Ecto neural progenitor cell (in vitro differentiated cells): ENCODE data around the gene MAP10.
"Not testable (repeated sequence)": the region's sequence is repeated elsewhere in the genome, so short reads cannot be mapped to it uniquely, and the experiment has no call there.

Experiments
- DNase-seq: peaks from one replicate; pipeline ENCODE4 v3.0.0-alpha.2; 2018; ENCODE audit warnings: low spot score

Gene MAP10, protein sequence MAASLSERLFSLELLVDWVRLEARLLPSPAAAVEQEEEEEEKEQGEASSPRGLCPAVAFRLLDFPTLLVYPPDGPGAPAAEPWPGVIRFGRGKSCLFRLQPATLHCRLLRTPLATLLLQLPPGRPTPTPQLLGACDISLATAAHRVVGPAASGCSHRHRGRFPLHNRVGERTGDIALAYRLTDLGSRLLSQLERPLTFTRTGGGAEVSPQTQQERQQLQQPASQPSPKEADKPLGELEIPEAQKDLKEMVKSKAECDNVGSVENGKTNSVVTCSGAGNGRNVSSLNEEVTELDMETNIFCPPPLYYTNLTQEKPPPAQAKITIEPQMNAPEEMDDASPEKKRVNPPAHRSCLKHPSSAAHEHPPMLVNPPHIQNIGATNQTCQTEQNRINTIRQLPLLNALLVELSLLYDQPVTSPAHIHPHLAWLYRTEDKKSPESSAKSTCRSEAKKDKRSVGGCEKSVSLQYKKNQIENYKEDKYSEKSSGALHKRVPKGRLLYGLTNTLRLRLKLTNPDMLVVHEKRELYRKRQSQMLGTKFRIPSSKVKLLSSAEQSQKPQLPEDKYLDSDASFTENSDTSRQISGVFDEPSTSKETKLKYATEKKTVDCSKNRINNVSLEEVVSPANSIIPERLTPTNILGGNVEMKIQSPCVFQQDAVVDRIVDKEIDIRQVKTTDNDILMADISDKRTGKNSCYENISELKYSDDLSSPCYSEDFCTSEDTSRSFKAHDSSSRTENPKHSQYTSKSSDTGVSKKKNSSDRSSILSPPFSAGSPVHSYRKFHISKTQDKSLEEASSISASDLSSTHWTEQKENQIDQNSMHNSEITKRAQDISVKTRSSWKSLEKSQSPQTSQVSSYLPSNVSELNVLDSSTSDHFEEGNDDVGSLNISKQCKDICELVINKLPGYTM

DNA sequence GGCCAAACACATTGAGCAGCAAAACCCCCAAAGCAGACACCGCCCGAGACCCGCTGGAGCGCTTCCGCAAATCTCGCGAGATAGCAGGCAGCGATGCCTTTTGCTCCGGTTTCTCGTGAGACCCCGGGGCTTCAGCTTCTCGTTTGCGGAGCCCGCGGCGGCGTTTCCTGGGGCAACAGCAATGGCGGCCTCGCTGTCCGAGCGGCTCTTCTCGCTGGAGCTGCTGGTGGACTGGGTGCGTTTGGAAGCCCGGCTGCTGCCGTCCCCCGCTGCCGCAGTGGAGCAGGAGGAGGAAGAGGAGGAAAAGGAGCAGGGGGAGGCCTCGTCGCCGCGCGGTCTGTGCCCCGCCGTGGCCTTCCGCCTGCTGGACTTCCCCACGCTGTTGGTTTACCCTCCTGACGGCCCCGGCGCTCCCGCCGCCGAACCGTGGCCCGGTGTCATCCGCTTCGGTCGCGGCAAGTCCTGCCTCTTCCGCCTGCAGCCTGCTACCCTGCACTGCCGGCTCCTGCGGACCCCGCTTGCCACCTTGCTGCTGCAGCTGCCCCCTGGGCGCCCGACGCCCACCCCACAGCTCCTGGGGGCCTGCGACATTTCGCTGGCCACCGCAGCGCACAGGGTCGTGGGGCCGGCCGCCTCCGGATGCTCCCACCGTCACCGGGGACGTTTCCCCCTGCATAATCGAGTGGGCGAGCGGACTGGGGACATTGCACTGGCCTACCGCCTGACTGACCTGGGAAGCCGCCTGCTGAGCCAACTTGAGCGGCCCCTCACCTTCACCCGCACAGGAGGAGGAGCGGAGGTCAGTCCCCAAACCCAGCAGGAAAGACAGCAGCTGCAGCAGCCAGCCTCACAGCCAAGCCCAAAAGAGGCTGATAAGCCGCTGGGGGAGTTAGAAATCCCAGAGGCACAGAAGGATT, at the start of gene MAP10:
Gene MAP10 (plus strand): TSS at position 148 of the 917 bp plus-strand sequence. CDS start 34 bp downstream, at position 182.
- DNase-seq = peak; percentile 86

DNA sequence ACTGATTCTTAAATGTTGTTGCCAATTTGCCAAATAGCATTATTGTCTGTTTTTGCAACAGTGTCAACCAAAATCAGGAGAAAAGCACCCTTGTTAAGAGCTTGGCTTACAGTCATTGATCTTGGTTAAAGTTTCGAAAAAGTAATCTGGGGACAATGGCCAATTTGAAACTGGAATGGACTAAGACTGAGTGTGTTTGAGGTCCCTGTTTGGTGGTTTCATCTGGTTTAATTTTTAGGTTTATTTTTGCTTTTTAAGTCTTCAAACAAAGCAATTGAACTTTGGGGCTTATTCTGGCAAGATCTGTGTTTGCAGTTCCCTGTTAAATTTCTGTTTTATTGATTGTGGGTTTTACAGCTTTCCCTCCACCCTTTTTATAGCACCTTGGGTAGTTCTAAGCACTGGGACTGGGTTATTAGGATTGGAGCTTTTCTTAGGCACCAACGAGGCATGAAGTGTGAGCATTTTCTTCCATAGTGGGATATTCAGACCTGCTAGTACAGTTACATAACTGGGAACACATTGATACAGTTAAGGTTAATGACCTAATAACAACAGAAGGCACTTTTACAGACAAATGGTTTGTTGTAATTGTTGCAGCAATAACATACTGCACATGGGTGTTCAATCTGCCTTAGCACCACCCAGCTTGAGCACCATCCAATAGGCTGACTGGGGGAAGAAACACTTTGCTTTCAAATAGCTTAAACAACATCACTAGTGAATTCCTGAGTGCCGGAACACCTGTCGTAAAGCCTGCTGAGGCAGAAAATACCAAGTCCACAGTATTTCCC, 40.6 kb upstream of the MAP10 start:
- no peak for DNase-seq

- DNase-seq = no peak
These were observed 39.7 kb upstream of the MAP10 start for GRCh38 chr1:232765542-232765941.

DNA sequence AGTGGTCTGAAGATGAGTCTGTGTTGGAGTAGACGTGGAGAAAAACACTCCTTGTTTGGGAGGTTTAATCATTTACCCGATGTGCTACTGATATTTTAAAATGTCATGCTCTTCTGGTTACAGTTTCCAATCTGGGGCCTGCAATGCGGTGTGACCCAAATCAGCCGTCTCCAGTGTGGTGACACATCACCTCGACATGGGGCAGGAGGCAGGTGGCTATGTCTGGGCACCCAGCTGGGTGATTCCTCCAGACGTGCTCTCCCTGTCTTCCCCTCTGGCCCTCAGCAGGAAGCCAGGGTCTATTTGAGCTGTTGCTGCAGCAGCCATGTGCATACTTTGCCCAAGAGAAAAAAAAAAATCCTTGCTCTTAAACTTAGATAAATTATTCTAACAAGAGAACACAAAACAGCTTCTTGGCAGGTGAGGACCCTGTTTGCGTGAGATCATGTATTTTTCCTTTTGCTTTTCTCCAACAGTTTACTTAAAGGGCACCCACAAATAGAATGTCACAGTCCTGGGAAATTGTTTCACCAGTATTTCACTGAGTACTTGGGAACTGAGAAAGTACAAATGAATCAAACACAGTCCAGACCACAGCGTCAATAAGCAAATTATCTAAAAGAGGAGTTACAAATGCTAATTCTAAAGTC, 38.9 kb upstream of the MAP10 start:
- DNase-seq = no peak

DNA sequence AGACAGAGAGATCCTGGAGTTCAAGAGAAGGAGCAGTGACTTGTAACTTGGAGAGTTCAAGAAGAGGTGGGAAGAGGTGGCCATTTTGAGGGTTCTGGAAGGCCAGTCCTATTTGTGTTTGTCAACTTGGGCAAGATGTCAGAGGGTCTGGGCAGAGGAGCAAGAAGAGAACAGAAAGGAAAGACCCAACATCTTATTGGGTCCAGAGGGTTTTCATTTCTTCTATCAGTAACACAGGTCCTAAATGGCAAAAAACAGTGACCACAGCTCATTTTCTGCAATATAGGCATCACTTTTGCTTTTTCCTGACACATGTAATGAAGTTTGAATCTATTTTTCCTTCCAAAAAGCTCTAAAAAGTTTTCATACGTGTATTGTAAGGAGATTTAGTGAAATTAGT, 38.3 kb upstream of the MAP10 start:
- DNase-seq = no peak

DNA sequence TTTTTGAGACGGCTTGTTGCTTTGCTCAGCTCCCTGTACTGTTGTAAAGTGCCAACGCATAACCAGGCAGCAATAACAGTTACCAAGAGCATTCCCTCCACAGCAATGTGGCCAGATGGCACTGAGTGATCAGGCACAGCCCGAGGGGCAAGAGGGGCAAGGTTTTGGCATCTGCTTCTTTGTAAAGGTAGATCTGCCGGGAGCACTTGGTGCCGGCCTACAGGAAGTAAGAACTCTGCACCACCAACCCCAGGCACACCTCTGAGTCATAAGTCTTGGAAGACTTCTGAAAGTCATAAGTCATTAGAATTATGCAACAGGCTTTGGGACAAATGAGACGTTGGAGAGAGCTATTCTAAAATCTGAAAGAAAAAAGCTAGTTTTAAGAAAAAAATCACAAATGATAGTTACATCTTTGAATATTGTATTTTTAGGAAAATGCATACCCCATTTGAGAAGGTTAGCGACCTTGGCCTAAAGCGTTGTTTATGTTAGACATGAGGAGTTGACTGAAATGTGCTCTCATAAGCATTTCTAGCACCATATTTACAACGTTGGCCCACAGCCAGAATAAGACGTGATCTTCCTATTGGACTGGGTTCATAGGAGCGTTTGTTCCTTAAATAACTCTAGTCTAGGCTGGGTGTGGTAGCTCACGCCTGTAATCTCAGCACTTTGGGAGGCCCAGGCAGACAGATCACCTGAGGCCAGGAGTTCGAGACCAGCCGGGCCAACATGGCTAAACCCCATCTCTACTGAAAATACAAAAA, 37.7 kb upstream of the MAP10 start:
- no peak for DNase-seq

DNA sequence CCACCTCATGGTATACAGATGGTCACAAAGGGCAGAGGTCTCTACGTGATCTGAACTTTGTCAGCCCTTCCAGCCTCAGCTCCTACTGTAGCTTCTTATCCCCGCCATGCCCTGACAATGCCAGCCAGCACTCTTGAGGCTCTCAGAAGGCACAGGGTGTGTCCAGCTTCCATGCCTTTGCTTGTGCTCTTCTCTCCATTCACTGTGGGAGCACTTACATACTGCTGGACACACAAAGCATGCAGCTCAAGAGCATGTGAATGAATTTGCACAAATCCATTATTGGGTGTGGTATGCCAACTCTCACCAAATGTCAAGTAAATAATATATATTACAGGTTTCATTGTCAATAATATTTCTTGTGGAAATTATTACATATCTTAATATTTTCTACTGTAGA, 36.4 kb upstream of the MAP10 start:
- no peak for DNase-seq

GRCh38 chr1:232769733-232770132, 35.5 kb upstream of the MAP10 start:
- no peak for DNase-seq

DNA sequence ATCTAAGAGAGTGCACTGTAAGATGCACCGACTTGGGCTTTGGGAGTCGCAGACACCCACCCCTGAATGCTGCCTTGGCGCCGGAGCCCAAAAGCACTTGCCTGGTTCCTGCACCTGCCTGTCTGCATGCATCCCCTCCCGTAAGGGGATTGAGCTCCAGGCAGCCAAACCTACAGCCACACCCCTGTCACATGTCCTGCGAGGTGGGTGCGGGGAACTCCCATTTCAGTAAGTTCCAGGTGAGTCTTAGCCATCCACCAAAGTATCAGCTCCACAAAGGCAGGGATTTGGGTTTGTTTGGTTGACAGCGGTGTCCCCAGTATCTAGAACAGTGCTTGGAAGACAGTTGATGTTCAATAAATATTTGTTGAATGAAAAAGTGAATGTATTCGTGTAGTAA, 31.5 kb upstream of the MAP10 start:
- DNase-seq = no peak

- DNase-seq = no peak
These were observed 28.6 kb upstream of the MAP10 start for GRCh38 chr1:232776526-232777106.

DNA sequence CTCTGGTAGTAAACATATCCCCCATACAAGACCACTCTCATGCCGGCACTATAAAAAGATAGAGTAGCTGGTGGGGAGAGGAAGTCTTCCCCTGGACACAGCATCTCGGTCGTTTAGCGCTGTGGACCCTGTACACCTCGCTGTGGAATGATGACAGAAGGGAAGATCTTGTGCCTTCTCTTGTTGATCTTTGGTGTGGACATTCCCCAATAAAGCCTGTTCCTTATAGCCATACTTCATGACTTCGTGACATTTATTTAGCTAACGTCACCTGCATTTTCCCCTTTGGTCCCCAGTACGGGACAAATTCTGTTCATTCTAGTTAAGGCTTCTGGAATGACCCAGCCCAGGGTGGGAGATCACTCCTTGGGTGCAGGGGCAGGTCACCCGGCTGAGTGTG, 24.9 kb upstream of the MAP10 start:
- DNase-seq = no peak

DNA sequence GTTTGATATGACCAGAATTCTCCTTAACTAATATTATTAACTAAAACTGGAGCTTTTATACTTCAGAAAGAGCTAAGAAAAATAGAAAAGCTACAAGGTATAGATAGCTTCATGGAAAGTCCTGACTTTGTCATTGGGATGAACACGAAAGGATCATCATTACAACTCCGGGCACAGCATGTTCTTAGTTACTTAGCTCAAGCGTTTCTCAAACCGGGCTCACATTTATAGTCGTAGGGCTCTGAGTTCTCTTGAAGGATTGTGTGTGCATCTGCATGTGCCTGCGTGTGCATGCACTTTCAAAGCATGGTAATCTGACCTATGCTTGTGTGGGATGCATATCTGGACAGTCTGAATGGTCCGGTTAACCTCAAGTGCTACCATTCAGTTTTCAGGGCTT, 20.4 kb upstream of the MAP10 start:
- DNase-seq = no peak

DNA sequence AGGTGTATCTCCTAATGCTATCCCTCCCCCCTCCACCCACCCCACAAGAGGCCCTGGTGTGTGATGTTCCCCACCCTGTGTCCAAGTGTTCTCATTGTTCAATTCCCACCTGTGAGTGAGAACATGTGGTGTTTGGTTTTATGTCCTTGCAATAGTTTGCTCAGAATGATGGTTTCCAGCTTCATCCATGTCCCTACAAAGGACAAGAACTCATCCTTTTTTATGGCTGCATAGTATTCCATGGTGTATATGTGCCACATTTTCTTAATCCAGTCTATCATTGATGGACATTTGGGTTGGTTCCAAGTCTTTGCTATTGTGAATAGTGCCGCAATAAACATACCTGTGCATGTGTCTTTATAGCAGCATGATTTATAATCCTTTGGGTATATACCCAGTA, 19.6 kb upstream of the MAP10 start:
- not testable (repeated sequence) for DNase-seq

DNA sequence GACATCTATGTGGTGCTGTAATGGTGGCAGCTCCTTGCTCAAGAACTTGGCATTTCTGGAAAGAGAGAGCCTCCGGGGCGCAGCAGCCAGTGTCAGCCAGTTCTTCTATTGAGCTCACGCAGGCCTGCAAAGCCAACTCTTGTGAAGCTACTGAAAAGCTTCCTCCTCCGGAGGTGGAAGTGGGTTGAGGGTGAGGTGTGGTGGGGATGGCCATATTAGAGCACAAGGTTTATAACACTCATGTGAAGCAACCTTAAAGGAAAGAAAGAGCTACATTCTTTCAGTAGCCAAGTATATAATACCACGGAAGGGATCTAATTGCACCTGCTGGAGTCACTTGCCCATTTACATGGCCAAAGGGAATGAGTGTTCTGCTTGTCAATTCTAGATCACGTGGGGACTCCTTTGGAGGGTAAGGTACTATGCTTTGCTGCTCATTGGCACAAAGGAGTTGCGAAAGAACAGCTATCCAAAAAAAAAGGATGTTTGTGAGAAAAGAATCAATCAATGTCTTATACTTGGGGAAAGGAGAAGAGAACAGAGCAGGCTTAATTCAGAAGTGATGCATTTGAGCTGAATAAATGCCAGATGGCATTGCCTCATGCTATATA, 18.3 kb upstream of the MAP10 start:
- no peak for DNase-seq

DNA sequence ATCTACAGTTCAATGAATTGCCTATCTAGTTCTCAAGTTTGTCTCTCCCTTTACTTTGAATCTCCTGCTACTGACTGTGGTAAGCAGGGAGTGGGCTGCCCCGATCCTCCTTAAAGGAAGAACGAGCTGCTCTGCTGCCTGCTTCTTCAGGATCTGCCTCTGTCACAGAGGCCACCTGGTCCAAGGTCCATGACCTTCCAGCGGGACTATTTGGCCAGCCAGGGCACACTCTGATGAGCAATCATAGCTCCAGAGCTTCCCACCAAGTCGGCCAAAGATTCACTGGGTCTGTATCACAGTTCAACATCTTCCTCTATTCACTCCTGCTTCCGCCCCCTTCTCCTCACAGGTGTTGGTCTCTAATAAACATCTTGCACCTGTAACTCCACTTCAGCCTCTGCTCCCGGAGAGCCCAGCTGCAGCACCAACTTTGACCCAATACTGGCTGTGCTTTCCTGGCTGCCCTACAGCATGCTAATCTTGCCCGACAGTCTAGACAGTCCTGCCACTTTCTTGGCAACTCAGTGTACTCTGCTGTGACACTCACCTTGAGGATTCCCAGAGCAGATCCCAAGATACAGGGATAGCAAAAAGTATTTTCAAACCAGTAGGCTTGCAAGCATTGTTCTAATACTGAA, 16.9 kb upstream of the MAP10 start:
- no peak for DNase-seq

DNA sequence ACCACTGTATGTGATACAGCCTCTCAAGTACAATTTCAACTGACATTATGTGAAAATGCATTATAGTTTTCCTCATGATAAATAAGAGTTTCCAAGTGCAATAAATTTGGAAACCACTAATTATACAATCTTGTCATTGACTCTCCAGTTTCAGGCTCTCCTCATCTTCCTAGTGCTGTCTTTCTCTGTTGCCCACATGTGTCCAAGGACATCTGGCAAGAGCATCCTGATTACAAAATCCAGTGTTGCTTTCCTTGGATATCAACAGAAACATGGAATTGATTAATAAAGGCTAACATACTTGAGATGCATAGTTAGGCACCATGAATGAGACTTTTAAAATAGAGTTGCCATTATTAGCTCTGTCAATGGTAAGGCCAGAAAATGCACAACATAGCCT, 15.6 kb upstream of the MAP10 start:
- no peak for DNase-seq

DNA sequence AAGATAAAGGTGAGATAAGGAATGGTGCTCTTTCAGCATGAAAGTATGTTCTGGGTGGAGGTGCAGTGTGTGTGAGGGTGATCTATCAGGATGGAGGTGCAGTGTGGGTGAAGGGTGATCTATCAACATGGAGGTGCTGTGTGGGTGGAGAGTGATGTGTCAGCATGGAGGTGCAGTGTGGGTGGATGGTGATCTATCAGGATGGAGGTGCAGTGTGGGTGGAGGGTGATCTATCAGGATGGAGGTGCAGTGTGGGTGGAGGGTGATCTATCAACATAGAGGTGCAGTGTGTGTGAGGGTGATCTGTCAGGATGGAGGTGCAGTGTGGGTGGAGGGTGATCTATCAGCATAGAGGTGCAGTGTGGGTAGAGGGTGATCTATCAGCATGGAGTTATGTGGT, 12.3 kb upstream of the MAP10 start:
- DNase-seq = no peak

- DNase-seq = no peak
These were observed 11.3 kb upstream of the MAP10 start for GRCh38 chr1:232793944-232794343.
